ELR (cell line): ENCODE measurements around the gene PTPRD.

Source experiments
- DNase-seq: peaks from one replicate; pipeline ENCODE4 v3.0.0-alpha.2; 2015; ENCODE audit warnings: low read depth

The PTPRD gene

GRCh38 chr9:8778356-8778755, 1834.4 kb downstream of the PTPRD start:
- DNase-seq, result no peak

- DNase-seq, result no peak
Observed at GRCh38 chr9:8772302-8772701, 1840.5 kb downstream of the PTPRD start.

GRCh38 chr9:8769153-8769552, 1843.6 kb downstream of the PTPRD start:
- no peak for DNase-seq

GRCh38 chr9:8766096-8766495, 1846.7 kb downstream of the PTPRD start:
- DNase-seq, result no peak

GRCh38 chr9:8764051-8764450, 1848.8 kb downstream of the PTPRD start:
- DNase-seq, result no peak

GRCh38 chr9:8762479-8763085, 1850.2 kb downstream of the PTPRD start:
- no peak for DNase-seq

- no peak for DNase-seq
Observed at GRCh38 chr9:8760000-8760767, 1852.6 kb downstream of the PTPRD start.

- DNase-seq, result no peak
Observed at GRCh38 chr9:8757881-8758280, 1854.9 kb downstream of the PTPRD start.

- DNase-seq, result no peak
Observed at GRCh38 chr9:8754751-8755150, 1858.1 kb downstream of the PTPRD start.

GRCh38 chr9:8751406-8751930, 1861.3 kb downstream of the PTPRD start:
- no peak for DNase-seq

GRCh38 chr9:8750639-8751051, 1862.2 kb downstream of the PTPRD start:
- DNase-seq, result no peak

- DNase-seq, result no peak
Observed at GRCh38 chr9:8745347-8745746, 1867.5 kb downstream of the PTPRD start.

GRCh38 chr9:8738945-8739344, 1873.9 kb downstream of the PTPRD start:
- DNase-seq, result no peak

GRCh38 chr9:8736805-8737204, 1876.0 kb downstream of the PTPRD start:
- no peak for DNase-seq

- DNase-seq, result no peak
Observed at GRCh38 chr9:8734760-8735159, 1878.0 kb downstream of the PTPRD start.

- DNase-seq, result no peak
Observed at GRCh38 chr9:8733131-8733954, 1879.5 kb downstream of the PTPRD start.

GRCh38 chr9:8732367-8733075, 1880.3 kb downstream of the PTPRD start:
- no peak for DNase-seq

- no peak for DNase-seq
Observed at GRCh38 chr9:8730618-8731017, 1882.2 kb downstream of the PTPRD start.

GRCh38 chr9:8728910-8729309, 1883.9 kb downstream of the PTPRD start:
- no peak for DNase-seq

- DNase-seq, result no peak
Observed at GRCh38 chr9:8727191-8727590, 1885.6 kb downstream of the PTPRD start.

- no peak for DNase-seq
Observed at GRCh38 chr9:8726692-8727091, 1886.1 kb downstream of the PTPRD start.

- DNase-seq, result no peak
Observed at GRCh38 chr9:8725635-8726034, 1887.2 kb downstream of the PTPRD start.
